Esophagus squamous epithelium (tissue), 4 donors: ENCODE results near the gene CYREN.

Source experiments
- POLR2A ChIP-seq, 4 donors: fragments of 450-650 bp; IDR thresholded peaks; one replicate each; pipeline ENCODE4 v1.6.1; 2017; ENCODE audit warnings: antibody characterized with exemption in 4 of 4, mild to moderate bottlenecking in 4 of 4, moderate library complexity in 3 of 4
- TF ChIP-seq, protein P1 (sequence below), 6 experiments: fragments of 450-650 bp in 4 of 6; fragments of 200-600 bp in 2 of 6; sonication (generic) in 2 of 6; IDR thresholded peaks; one replicate each; pipeline ENCODE4 v1.5.1; 2016 to 2019; ENCODE audit warnings: antibody characterized with exemption in 6 of 6, mild to moderate bottlenecking in 4 of 6, moderate library complexity in 4 of 6

DNA sequence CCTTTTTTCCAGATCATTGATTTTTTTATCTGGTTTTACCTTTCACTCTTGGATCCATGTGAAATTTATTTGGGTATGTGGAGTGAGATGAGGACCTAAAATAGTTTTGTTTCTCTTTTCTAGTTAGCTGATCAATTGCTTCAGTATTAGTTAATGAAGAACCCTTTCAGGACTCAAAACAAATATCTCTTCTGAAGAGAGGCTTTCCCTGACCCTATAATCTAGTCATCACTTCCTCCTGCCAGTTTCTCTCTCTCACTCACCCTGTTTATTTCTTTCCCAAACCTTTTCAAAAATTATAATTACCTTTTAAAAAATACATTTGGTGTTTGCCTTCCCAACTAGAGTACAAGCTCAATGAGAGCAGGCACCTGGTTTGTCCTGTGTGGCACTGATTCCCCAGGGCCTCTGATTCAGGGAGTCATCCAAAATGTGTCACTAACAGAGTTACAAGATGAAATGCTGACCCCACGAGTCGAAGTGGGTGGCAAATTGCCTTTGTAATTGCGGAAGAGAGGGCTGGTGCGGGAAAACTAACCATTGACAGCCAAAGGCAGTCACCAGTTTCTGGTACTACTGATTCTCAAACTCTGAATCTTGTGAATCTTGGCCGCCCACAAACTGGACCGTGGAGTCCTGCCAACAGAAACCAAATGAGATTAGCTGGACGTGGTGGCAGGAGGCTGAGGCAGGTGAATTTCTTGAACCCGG is 20.3 kb downstream of the CYREN start:
- TF ChIP-seq, protein P1, sequence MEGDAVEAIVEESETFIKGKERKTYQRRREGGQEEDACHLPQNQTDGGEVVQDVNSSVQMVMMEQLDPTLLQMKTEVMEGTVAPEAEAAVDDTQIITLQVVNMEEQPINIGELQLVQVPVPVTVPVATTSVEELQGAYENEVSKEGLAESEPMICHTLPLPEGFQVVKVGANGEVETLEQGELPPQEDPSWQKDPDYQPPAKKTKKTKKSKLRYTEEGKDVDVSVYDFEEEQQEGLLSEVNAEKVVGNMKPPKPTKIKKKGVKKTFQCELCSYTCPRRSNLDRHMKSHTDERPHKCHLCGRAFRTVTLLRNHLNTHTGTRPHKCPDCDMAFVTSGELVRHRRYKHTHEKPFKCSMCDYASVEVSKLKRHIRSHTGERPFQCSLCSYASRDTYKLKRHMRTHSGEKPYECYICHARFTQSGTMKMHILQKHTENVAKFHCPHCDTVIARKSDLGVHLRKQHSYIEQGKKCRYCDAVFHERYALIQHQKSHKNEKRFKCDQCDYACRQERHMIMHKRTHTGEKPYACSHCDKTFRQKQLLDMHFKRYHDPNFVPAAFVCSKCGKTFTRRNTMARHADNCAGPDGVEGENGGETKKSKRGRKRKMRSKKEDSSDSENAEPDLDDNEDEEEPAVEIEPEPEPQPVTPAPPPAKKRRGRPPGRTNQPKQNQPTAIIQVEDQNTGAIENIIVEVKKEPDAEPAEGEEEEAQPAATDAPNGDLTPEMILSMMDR (IDR thresholded peaks at IDR 0.05), result no peak
- TF ChIP-seq POLR2A (IDR thresholded peaks at IDR 0.05), result no peak
